SK-N-SH treated with all-trans-retinoic acid at 6 μM for 48 hours (cell line): ENCODE results near the gene PLEKHA1.

Experiments
- ISL1 ChIP-seq: fragments of 250-450 bp; sonication (Bioruptor Pico); IDR thresholded peaks from 2 replicates; pipeline ENCODE4 v2.1.2; 2022; ENCODE audit warnings: mild to moderate bottlenecking, moderate library complexity
- RARB ChIP-seq: fragments of 250-450 bp; sonication (Bioruptor Pico); IDR thresholded peaks from 2 replicates; pipeline ENCODE4 v1.8.0; 2021; ENCODE audit warnings: mild to moderate bottlenecking, moderate library complexity
- ZNF8 ChIP-seq: fragments of 450-650 bp; formaldehyde crosslinking; IDR thresholded peaks from 2 replicates; pipeline ENCODE4 v1.5.0; 2020; ENCODE audit warnings: mild to moderate bottlenecking, moderate library complexity

DNA sequence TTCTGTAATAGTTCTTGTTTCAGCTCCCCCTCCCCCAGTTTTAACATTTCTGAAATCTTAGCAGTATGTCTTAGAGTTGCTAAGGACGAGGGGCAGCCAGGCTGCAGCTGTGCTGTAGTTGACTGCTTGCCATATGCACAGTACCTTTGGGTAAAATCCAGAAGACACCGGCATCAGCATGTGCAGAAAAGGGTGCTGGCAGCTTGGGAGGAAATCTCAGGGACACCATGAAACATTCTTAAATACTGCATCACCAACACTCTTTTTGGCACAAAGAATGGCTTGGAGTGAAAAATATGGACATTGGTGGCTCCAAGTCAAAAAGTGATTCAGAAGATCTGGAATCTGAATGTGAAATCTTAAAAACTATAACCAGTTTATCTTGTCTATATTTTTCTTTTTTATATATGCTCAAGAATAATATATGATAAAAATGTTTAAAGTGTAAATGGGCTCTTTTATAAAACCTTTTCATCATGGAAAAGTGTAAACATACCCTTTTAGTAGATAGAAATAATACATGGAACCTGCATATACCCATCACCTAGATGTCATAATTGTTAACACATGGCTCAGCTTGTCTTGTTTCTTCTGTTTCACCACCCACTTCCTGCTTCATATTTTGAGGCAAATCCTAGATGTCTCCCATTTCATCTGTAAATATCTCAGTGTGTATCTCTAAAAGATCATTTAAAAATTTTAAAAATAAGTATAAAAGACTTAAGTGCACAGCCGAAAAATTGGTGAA, 45.5 kb downstream of the PLEKHA1 start:
- TF ChIP-seq RARB (no peak), ZNF8 (CRISPR knock-in tag) (no peak), ISL1 (CRISPR knock-in tag) (no peak)
